ENCODE data around the gene BRD7.

The BRD7 gene

GRCh38 chr16:50271148-50272041, 97.4 kb downstream of the BRD7 start:
- DNase-seq (ENCODE audit: low spot score): no peak

GRCh38 chr16:50270510-50271147, 98.2 kb downstream of the BRD7 start:
- DNase-seq (ENCODE audit: low spot score): no peak

- no peak for DNase-seq (ENCODE audit: low spot score)
These were observed 98.8 kb downstream of the BRD7 start for GRCh38 chr16:50269769-50270509.

- no peak for DNase-seq (ENCODE audit: low spot score)
These were observed 99.6 kb downstream of the BRD7 start for GRCh38 chr16:50269061-50269705.

- DNase-seq (ENCODE audit: low spot score): no peak
These were observed 100.4 kb downstream of the BRD7 start for GRCh38 chr16:50268352-50268751.

GRCh38 chr16:50267651-50268050, 101.1 kb downstream of the BRD7 start:
- DNase-seq (ENCODE audit: low spot score): no peak

- no peak for DNase-seq (ENCODE audit: low spot score)
These were observed 101.6 kb downstream of the BRD7 start for GRCh38 chr16:50267151-50267631.

- DNase-seq (ENCODE audit: low spot score): peak; percentile 87
These were observed 102.3 kb downstream of the BRD7 start, which contains the start of gene ADCY7 for GRCh38 chr16:50266337-50267091. TSS of gene ADCY7 (plus strand) at chr16:50266551. CDS start at chr16:50288180, 21,629 bp downstream.
